ENCODE data around the gene DGKB. TPM values are rescaled to one million over a fixed set of nuclear protein-coding genes. Genes with fewer than 3 reads are reported as not detected.

The DGKB gene
- total RNA-seq, 1 donor from 2014 or later = 2.1 TPM

- Histone ChIP-seq H3K27me3 (ENCODE audit: control insufficient read depth in 3 of 3, insufficient read depth in 3 of 3, low read length in 3 of 3) (peaks cover 0 to 4% (median 2%) of the 10 kb centered on the region in 3 donors), H3K4me3 (ENCODE audit: low read length in 3 of 3) (no peak overlapping the region), H3K4me1 (ENCODE audit: control insufficient read depth in 3 of 3, insufficient read depth in 3 of 3, low read length in 3 of 3) (peaks cover 10 to 15% (median 11%) of the 10 kb centered on the region in 3 donors), H3K27ac (ENCODE audit: low read depth, low read length) (no peak overlapping the region), H3K36me3 (ENCODE audit: control insufficient read depth in 3 of 3, insufficient read depth in 3 of 3, low read length in 3 of 3) (no peaks in the 10 kb centered on the region), H3K9ac (ENCODE audit: low read depth in 1 of 3, low read length in 3 of 3) (no peak overlapping the region), H3K9me3 (ENCODE audit: control insufficient read depth in 3 of 3, low read length in 3 of 3) (no peaks in the 10 kb centered on the region)
These were observed 3.2 kb upstream of the DGKB start for GRCh38 chr7:14905764-14906163.

GRCh38 chr7:14900051-14900450 lies 2.5 kb downstream of the DGKB start:
- H3K9ac ChIP-seq (ENCODE audit: low read depth in 1 of 3, low read length in 3 of 3) = no peak overlapping the region
- H3K9me3 ChIP-seq (ENCODE audit: control insufficient read depth in 3 of 3, low read length in 3 of 3) = no peaks in the 10 kb centered on the region
- H3K27ac ChIP-seq (ENCODE audit: low read depth, low read length) = no peak overlapping the region
- H3K4me1 ChIP-seq (ENCODE audit: control insufficient read depth in 3 of 3, insufficient read depth in 3 of 3, low read length in 3 of 3) = peaks cover 10 to 15% (median 11%) of the 10 kb centered on the region in 3 donors
- H3K4me3 ChIP-seq (ENCODE audit: low read length in 3 of 3) = no peak overlapping the region
- H3K36me3 ChIP-seq (ENCODE audit: control insufficient read depth in 3 of 3, insufficient read depth in 3 of 3, low read length in 3 of 3) = no peaks in the 10 kb centered on the region
- peaks cover 0 to 4% (median 0%) of the 10 kb centered on the region in 3 donors for H3K27me3 ChIP-seq (ENCODE audit: control insufficient read depth in 3 of 3, insufficient read depth in 3 of 3, low read length in 3 of 3)

DNA sequence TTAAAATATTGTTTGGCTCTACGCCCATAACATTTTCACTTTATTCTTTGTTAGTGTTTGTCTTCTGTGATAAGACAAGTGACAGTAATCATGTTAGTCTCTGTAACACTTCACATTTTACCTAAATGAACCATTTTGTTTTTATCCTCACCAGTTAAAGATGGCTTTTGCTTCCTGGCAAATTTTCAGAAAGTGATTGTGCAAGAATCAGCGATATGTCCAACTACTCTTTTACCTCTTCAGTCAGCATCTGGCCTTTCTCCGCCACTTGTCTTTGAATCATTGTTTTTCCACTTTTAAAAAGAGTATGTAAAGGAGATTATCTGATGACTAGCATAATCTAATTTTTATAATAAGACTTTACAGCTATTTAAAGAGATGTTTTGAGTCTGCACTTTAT lies 3.5 kb downstream of the DGKB start:
- Histone ChIP-seq H3K9me3 (ENCODE audit: control insufficient read depth in 3 of 3, low read length in 3 of 3) (no peaks in the 10 kb centered on the region), H3K36me3 (ENCODE audit: control insufficient read depth in 3 of 3, insufficient read depth in 3 of 3, low read length in 3 of 3) (no peaks in the 10 kb centered on the region), H3K27ac (ENCODE audit: low read depth, low read length) (no peak overlapping the region), H3K4me1 (ENCODE audit: control insufficient read depth in 3 of 3, insufficient read depth in 3 of 3, low read length in 3 of 3) (peaks cover 10 to 15% (median 11%) of the 10 kb centered on the region in 3 donors), H3K27me3 (ENCODE audit: control insufficient read depth in 3 of 3, insufficient read depth in 3 of 3, low read length in 3 of 3) (peaks cover 0 to 4% (median 0%) of the 10 kb centered on the region in 3 donors), H3K9ac (ENCODE audit: low read depth in 1 of 3, low read length in 3 of 3) (no peak overlapping the region), H3K4me3 (ENCODE audit: low read length in 3 of 3) (no peak overlapping the region)

GRCh38 chr7:14896461-14896860 lies 6.1 kb downstream of the DGKB start:
- no peak overlapping the region for H3K27ac ChIP-seq (ENCODE audit: low read depth, low read length)
- H3K9me3 ChIP-seq (ENCODE audit: control insufficient read depth in 3 of 3, low read length in 3 of 3) = no peaks in the 10 kb centered on the region
- no peak overlapping the region for H3K4me3 ChIP-seq (ENCODE audit: low read length in 3 of 3)
- H3K27me3 ChIP-seq (ENCODE audit: control insufficient read depth in 3 of 3, insufficient read depth in 3 of 3, low read length in 3 of 3) = no peaks in the 10 kb centered on the region
- no peaks in the 10 kb centered on the region for H3K4me1 ChIP-seq (ENCODE audit: control insufficient read depth in 3 of 3, insufficient read depth in 3 of 3, low read length in 3 of 3)
- H3K9ac ChIP-seq (ENCODE audit: low read depth in 1 of 3, low read length in 3 of 3) = no peak overlapping the region
- no peaks in the 10 kb centered on the region for H3K36me3 ChIP-seq (ENCODE audit: control insufficient read depth in 3 of 3, insufficient read depth in 3 of 3, low read length in 3 of 3)

- H3K4me3 ChIP-seq (ENCODE audit: low read length in 3 of 3) = no peak overlapping the region
These were observed 7.7 kb downstream of the DGKB start for GRCh38 chr7:14894826-14895225.

GRCh38 chr7:14892961-14893360 lies 9.6 kb downstream of the DGKB start:
- Histone ChIP-seq H3K9me3 (ENCODE audit: control insufficient read depth in 3 of 3, low read length in 3 of 3) (no peaks in the 10 kb centered on the region), H3K4me1 (ENCODE audit: control insufficient read depth in 3 of 3, insufficient read depth in 3 of 3, low read length in 3 of 3) (no peaks in the 10 kb centered on the region), H3K4me3 (ENCODE audit: low read length in 3 of 3) (no peak overlapping the region), H3K27ac (ENCODE audit: low read depth, low read length) (no peak overlapping the region), H3K27me3 (ENCODE audit: control insufficient read depth in 3 of 3, insufficient read depth in 3 of 3, low read length in 3 of 3) (no peaks in the 10 kb centered on the region), H3K9ac (ENCODE audit: low read depth in 1 of 3, low read length in 3 of 3) (no peak overlapping the region), H3K36me3 (ENCODE audit: control insufficient read depth in 3 of 3, insufficient read depth in 3 of 3, low read length in 3 of 3) (no peaks in the 10 kb centered on the region)

More at GRCh38 chr7:14894826-14895225, 7.7 kb downstream of the DGKB start:
- no peaks in the 10 kb centered on the region for H3K27me3 ChIP-seq (ENCODE audit: control insufficient read depth in 3 of 3, insufficient read depth in 3 of 3, low read length in 3 of 3)
- H3K9me3 ChIP-seq (ENCODE audit: control insufficient read depth in 3 of 3, low read length in 3 of 3) = no peaks in the 10 kb centered on the region
- H3K36me3 ChIP-seq (ENCODE audit: control insufficient read depth in 3 of 3, insufficient read depth in 3 of 3, low read length in 3 of 3) = no peaks in the 10 kb centered on the region
- no peaks in the 10 kb centered on the region for H3K4me1 ChIP-seq (ENCODE audit: control insufficient read depth in 3 of 3, insufficient read depth in 3 of 3, low read length in 3 of 3)
- H3K27ac ChIP-seq (ENCODE audit: low read depth, low read length) = no peak overlapping the region
- H3K9ac ChIP-seq (ENCODE audit: low read depth in 1 of 3, low read length in 3 of 3) = no peak overlapping the region

DNA sequence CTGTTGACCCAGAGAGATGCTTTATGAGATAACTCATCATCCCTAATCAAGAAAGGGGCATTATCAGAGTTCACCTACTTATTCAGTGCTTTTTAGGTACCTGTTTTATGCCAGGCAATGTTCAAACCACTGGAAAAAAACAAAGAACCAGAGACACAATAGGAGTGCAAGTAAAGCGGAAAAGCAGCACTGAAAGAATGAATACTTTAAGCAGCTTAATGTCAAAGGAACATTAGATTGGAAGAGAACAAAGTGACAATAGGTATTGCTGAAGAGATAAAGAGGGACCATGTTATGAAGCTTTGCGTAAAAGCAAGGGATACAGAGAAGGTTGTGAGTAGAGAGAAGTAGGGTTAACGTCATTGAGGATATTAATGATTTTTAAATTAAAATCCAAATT lies 11.3 kb downstream of the DGKB start:
- Histone ChIP-seq H3K9me3 (ENCODE audit: control insufficient read depth in 3 of 3, low read length in 3 of 3) (no peaks in the 10 kb centered on the region), H3K9ac (ENCODE audit: low read depth in 1 of 3, low read length in 3 of 3) (no peak overlapping the region), H3K4me1 (ENCODE audit: control insufficient read depth in 3 of 3, insufficient read depth in 3 of 3, low read length in 3 of 3) (no peaks in the 10 kb centered on the region), H3K4me3 (ENCODE audit: low read length in 3 of 3) (no peak overlapping the region), H3K36me3 (ENCODE audit: control insufficient read depth in 3 of 3, insufficient read depth in 3 of 3, low read length in 3 of 3) (no peaks in the 10 kb centered on the region), H3K27me3 (ENCODE audit: control insufficient read depth in 3 of 3, insufficient read depth in 3 of 3, low read length in 3 of 3) (no peaks in the 10 kb centered on the region), H3K27ac (ENCODE audit: low read depth, low read length) (no peak overlapping the region)

- Histone ChIP-seq H3K4me1 (ENCODE audit: control insufficient read depth in 3 of 3, insufficient read depth in 3 of 3, low read length in 3 of 3) (no peaks in the 10 kb centered on the region), H3K9me3 (ENCODE audit: control insufficient read depth in 3 of 3, low read length in 3 of 3) (no peaks in the 10 kb centered on the region), H3K4me3 (ENCODE audit: low read length in 3 of 3) (no peak overlapping the region), H3K27ac (ENCODE audit: low read depth, low read length) (no peak overlapping the region), H3K9ac (ENCODE audit: low read depth in 1 of 3, low read length in 3 of 3) (no peak overlapping the region), H3K27me3 (ENCODE audit: control insufficient read depth in 3 of 3, insufficient read depth in 3 of 3, low read length in 3 of 3) (no peaks in the 10 kb centered on the region), H3K36me3 (ENCODE audit: control insufficient read depth in 3 of 3, insufficient read depth in 3 of 3, low read length in 3 of 3) (no peaks in the 10 kb centered on the region)
These were observed 13.6 kb downstream of the DGKB start for GRCh38 chr7:14888962-14889361.

DNA sequence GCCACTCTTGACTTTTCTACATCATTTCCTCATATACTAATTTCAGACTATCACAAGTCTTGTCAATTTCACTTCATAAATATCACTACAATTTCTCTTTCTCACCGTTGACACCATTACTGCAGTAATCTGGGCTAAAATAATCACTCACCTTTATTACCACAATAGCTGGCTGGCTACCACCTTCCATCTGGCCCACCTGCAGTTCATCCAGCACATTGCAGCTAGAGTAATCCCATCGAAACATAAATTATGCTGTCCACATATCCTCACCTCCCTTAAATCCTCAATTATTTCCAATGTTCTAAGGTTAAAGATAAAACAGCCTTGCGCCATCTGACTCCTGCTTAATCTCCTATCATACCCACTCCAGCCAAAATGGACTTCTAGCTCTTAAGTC lies 16.0 kb downstream of the DGKB start:
- no peak overlapping the region for H3K9ac ChIP-seq (ENCODE audit: low read depth in 1 of 3, low read length in 3 of 3)
- H3K27ac ChIP-seq (ENCODE audit: low read depth, low read length) = no peak overlapping the region
- no peaks in the 10 kb centered on the region for H3K36me3 ChIP-seq (ENCODE audit: control insufficient read depth in 3 of 3, insufficient read depth in 3 of 3, low read length in 3 of 3)
- H3K27me3 ChIP-seq (ENCODE audit: control insufficient read depth in 3 of 3, insufficient read depth in 3 of 3, low read length in 3 of 3) = no peaks in the 10 kb centered on the region
- H3K9me3 ChIP-seq (ENCODE audit: control insufficient read depth in 3 of 3, low read length in 3 of 3) = no peaks in the 10 kb centered on the region
- no peaks in the 10 kb centered on the region for H3K4me1 ChIP-seq (ENCODE audit: control insufficient read depth in 3 of 3, insufficient read depth in 3 of 3, low read length in 3 of 3)
- no peak overlapping the region for H3K4me3 ChIP-seq (ENCODE audit: low read length in 3 of 3)

DNA sequence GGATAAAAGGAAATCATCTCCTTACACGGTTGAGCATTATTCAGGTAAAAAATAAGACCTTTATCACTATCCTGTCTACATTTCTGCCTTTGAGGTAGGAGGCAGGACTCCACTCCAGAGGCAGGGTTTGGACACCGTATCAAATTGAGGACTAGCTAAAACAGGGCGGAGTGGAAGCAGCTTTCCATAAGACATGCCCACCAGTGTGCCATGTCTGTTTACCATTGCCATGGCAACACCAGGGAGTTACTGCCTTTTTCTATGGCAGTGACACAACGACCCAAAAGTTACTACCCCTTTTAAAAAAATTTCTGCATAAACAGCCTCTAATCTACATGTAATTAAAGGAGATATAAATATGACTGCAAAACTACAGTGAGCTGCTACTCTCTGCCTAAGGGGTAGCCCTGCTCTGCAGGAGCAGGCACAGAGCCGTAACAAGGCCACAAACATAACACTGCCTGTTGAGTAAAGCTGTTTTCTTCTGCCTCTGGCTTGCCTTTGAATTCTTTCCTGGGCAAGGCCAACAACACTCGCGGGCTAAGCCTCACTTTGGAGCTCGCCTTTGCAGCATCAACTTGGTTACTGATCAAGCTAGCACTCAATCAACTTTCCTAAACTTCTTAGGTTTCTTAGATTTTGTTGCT lies 26.5 kb downstream of the DGKB start:
- Histone ChIP-seq H3K36me3 (ENCODE audit: control insufficient read depth in 3 of 3, insufficient read depth in 3 of 3, low read length in 3 of 3) (no peaks in the 10 kb centered on the region), H3K4me1 (ENCODE audit: control insufficient read depth in 3 of 3, insufficient read depth in 3 of 3, low read length in 3 of 3) (no peaks in the 10 kb centered on the region), H3K9me3 (ENCODE audit: control insufficient read depth in 3 of 3, low read length in 3 of 3) (no peaks in the 10 kb centered on the region), H3K4me3 (ENCODE audit: low read length in 3 of 3) (no peak overlapping the region), H3K9ac (ENCODE audit: low read depth in 1 of 3, low read length in 3 of 3) (no peak overlapping the region), H3K27me3 (ENCODE audit: control insufficient read depth in 3 of 3, insufficient read depth in 3 of 3, low read length in 3 of 3) (no peaks in the 10 kb centered on the region), H3K27ac (ENCODE audit: low read depth, low read length) (no peak overlapping the region)
